ENCODE data around the gene TFDP1.

- TF ChIP-seq CTCF (IDR thresholded peaks at IDR 0.05) (no peak), POLR2A (IDR thresholded peaks at IDR 0.05) (no peak)
These were observed 32.6 kb downstream of the TFDP1 start for GRCh38 chr13:113616991-113617749.

Data from breast epithelium (tissue), 3 donors.